ENCODE results near the gene ZNF407. TPM values are rescaled to one million over a fixed set of nuclear protein-coding genes. Genes with fewer than 3 reads are reported as not detected.
A peak's percentile ranks its signal among the peaks of the same experiment; 100 is the strongest.

ZNF407 gene
- total RNA-seq, 1 donor, result 16.6 TPM

- Histone ChIP-seq H3K79me2 (ENCODE audit: insufficient read depth, low read length) (no peaks in the 10 kb centered on the region), H3K9me3 (ENCODE audit: low read depth, low read length) (no peaks in the 10 kb centered on the region), H3K4me1 (ENCODE audit: insufficient read depth, low read length) (no peaks in the 10 kb centered on the region), H2AFZ (ENCODE audit: low read length) (no peak overlapping the region), H3K27ac (ENCODE audit: low read depth, low read length) (no peak overlapping the region), H3K27me3 (ENCODE audit: insufficient read depth, low read length) (no peaks in the 10 kb centered on the region), H3K4me3 (ENCODE audit: insufficient read depth, low read length) (no peak overlapping the region), H4K20me1 (ENCODE audit: insufficient read depth, low read length) (no peaks in the 10 kb centered on the region), H3K36me3 (ENCODE audit: insufficient read depth, low read length) (no peaks in the 10 kb centered on the region), H3K4me2 (ENCODE audit: insufficient read depth, low read length) (no peak overlapping the region)
- TF ChIP-seq, protein P1, sequence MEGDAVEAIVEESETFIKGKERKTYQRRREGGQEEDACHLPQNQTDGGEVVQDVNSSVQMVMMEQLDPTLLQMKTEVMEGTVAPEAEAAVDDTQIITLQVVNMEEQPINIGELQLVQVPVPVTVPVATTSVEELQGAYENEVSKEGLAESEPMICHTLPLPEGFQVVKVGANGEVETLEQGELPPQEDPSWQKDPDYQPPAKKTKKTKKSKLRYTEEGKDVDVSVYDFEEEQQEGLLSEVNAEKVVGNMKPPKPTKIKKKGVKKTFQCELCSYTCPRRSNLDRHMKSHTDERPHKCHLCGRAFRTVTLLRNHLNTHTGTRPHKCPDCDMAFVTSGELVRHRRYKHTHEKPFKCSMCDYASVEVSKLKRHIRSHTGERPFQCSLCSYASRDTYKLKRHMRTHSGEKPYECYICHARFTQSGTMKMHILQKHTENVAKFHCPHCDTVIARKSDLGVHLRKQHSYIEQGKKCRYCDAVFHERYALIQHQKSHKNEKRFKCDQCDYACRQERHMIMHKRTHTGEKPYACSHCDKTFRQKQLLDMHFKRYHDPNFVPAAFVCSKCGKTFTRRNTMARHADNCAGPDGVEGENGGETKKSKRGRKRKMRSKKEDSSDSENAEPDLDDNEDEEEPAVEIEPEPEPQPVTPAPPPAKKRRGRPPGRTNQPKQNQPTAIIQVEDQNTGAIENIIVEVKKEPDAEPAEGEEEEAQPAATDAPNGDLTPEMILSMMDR (IDR thresholded peaks at IDR 0.05; ENCODE audit: extremely low read depth, low read depth, low read length), result no peak
- DNase-seq (ENCODE audit: insufficient read length, low spot score, missing footprints), result peak; percentile 42
Measured at GRCh38 chr18:74682991-74683297, 85.3 kb downstream of the ZNF407 start.

DNA sequence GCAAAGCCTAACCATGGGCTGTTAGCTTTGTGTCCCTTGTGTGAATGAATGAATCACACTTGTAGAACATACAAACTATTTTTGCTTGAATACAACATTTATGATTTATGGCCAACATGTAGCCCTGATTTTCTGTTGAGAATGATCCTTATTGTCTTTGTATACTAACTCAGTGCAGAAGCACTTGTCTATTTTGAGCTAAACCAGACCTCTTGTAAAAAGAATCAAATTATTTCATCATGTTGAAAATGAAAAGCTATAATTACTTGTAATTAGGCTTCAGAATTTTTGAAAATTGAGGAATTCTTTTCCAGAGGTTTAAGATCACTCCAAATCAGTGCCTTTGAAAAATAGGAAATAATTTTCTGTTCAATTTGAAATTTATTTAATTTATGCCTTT, 85.9 kb downstream of the ZNF407 start:
- Histone ChIP-seq H3K27ac (ENCODE audit: low read depth, low read length) (no peak overlapping the region), H4K20me1 (ENCODE audit: insufficient read depth, low read length) (no peaks in the 10 kb centered on the region), H3K4me1 (ENCODE audit: insufficient read depth, low read length) (no peaks in the 10 kb centered on the region), H3K36me3 (ENCODE audit: insufficient read depth, low read length) (no peaks in the 10 kb centered on the region), H3K79me2 (ENCODE audit: insufficient read depth, low read length) (no peaks in the 10 kb centered on the region), H2AFZ (ENCODE audit: low read length) (no peak overlapping the region), H3K4me3 (ENCODE audit: insufficient read depth, low read length) (no peak overlapping the region), H3K4me2 (ENCODE audit: insufficient read depth, low read length) (no peak overlapping the region), H3K27me3 (ENCODE audit: insufficient read depth, low read length) (no peaks in the 10 kb centered on the region), H3K9me3 (ENCODE audit: low read depth, low read length) (no peaks in the 10 kb centered on the region)
- TF ChIP-seq, protein P1 (IDR thresholded peaks at IDR 0.05; ENCODE audit: extremely low read depth, low read depth, low read length), result no peak
- DNase-seq (ENCODE audit: insufficient read length, low spot score, missing footprints), result no peak

GRCh38 chr18:74689251-74689650, 91.6 kb downstream of the ZNF407 start:
- H3K4me1 ChIP-seq (ENCODE audit: insufficient read depth, low read length), result no peaks in the 10 kb centered on the region
- H3K27ac ChIP-seq (ENCODE audit: low read depth, low read length), result no peak overlapping the region
- H3K9me3 ChIP-seq (ENCODE audit: low read depth, low read length), result no peaks in the 10 kb centered on the region
- peak; percentile 4 for DNase-seq (ENCODE audit: insufficient read length, low spot score, missing footprints)
- TF ChIP-seq, protein P1 (IDR thresholded peaks at IDR 0.05; ENCODE audit: extremely low read depth, low read depth, low read length), result no peak
- H3K4me3 ChIP-seq (ENCODE audit: insufficient read depth, low read length), result no peak overlapping the region
- no peaks in the 10 kb centered on the region for H4K20me1 ChIP-seq (ENCODE audit: insufficient read depth, low read length)
- H3K27me3 ChIP-seq (ENCODE audit: insufficient read depth, low read length), result no peaks in the 10 kb centered on the region
- H3K79me2 ChIP-seq (ENCODE audit: insufficient read depth, low read length), result no peaks in the 10 kb centered on the region
- no peak overlapping the region for H3K4me2 ChIP-seq (ENCODE audit: insufficient read depth, low read length)
- H2AFZ ChIP-seq (ENCODE audit: low read length), result no peak overlapping the region
- H3K36me3 ChIP-seq (ENCODE audit: insufficient read depth, low read length), result no peaks in the 10 kb centered on the region

DNA sequence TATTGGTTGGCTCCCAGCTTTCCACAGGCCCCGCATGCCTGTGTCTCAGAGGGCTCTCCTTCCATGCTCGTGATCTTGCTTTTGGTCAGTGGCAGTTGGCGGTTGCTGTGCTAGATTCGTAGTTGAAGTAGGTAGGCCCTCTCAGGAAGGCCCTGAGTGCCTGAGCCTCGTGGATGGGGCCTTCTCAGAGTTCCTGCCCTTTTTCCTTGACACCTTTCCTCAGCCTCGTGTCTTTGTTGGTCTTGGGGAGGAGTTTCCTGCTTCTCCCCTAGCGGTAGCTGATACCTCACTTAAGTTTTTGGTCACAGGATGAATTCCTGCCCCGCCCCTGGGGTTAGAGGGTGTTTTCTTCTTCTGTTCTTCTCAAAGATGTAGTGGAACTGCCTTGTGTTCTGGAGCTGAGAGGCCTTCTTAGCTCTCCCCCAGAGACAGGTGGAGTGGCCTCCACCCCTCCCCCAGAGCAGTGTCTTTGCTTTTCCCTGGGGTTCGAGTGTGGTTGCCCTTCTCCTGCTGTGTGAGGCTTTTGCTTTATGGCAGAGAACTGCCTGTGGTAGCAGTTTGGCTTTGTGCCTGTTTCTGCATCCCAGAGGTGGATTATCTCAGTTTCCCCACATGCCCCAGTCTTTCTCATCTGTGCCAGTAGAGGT, 94.8 kb downstream of the ZNF407 start:
- no peaks in the 10 kb centered on the region for H3K79me2 ChIP-seq (ENCODE audit: insufficient read depth, low read length)
- no peaks in the 10 kb centered on the region for H3K36me3 ChIP-seq (ENCODE audit: insufficient read depth, low read length)
- TF ChIP-seq, protein P1 (IDR thresholded peaks at IDR 0.05; ENCODE audit: extremely low read depth, low read depth, low read length), result no peak
- H3K4me3 ChIP-seq (ENCODE audit: insufficient read depth, low read length), result no peak overlapping the region
- no peaks in the 10 kb centered on the region for H3K4me1 ChIP-seq (ENCODE audit: insufficient read depth, low read length)
- no peak overlapping the region for H3K27ac ChIP-seq (ENCODE audit: low read depth, low read length)
- DNase-seq (ENCODE audit: insufficient read length, low spot score, missing footprints), result no peak
- H3K4me2 ChIP-seq (ENCODE audit: insufficient read depth, low read length), result no peak overlapping the region
- H3K9me3 ChIP-seq (ENCODE audit: low read depth, low read length), result no peaks in the 10 kb centered on the region
- no peaks in the 10 kb centered on the region for H4K20me1 ChIP-seq (ENCODE audit: insufficient read depth, low read length)
- no peaks in the 10 kb centered on the region for H3K27me3 ChIP-seq (ENCODE audit: insufficient read depth, low read length)
- H2AFZ ChIP-seq (ENCODE audit: low read length), result no peak overlapping the region

Data from osteoblast (primary cell).